Adrenal gland (tissue), 5 donors: ENCODE results near the gene MTHFD1L.

Experiments
- CTCF ChIP-seq, 6 experiments: fragments of 450-650 bp in 4 of 6; fragments of 200-600 bp in 2 of 6; sonication (generic) in 1 of 6; IDR thresholded peaks; 1 replicate in 5 of 6; 2 replicates in 1 of 6; pipeline versions ENCODE4 v1.5.1 to v1.8.0; 2016 to 2021; ENCODE audit warnings: antibody characterized with exemption in 6 of 6, mild to moderate bottlenecking in 2 of 6, moderate library complexity in 1 of 6
- POLR2A ChIP-seq, 2 donors: fragments of 450-650 bp; IDR thresholded peaks; one replicate each; pipeline ENCODE4 v1.6.1; 2017; ENCODE audit warnings: antibody characterized with exemption in 2 of 2, mild to moderate bottlenecking in 2 of 2, moderate library complexity in 1 of 2
- donor health status: DM: no; HTN: no; CAD: no.

DNA sequence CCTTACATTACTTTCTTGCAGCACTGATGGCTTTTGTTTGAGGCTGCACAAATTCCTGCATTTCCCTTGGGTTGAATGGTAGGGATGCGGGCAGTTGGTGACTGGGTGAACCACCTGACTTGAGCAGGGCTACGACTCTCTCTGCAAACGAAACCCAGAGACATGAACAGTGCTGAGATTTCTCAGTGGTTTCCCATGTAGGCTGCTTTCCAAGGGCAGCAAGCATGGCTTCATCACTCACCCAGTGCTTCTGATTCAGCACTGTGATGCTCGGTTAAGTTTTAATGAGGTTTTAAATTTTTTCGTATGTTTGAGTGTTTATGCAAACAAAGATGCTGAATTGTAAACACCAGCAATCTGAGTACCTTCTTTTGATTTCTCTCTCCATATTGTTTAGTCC, 127.2 kb downstream of the MTHFD1L start:
- no peak for TF ChIP-seq CTCF (IDR thresholded peaks at IDR 0.05)
- no peak for TF ChIP-seq POLR2A (IDR thresholded peaks at IDR 0.05)
